ENCODE results near the gene FAM174B. TPM values are rescaled to one million over a fixed set of nuclear protein-coding genes. Genes with fewer than 3 reads are reported as not detected.

The FAM174B gene
- total and polyA plus RNA-seq, 2 experiments from 2014 or later: 17.8 to 34.9 TPM

- no peak overlapping the region for H3K4me3 ChIP-seq
- no peak overlapping the region for H2AFZ ChIP-seq
- H3K9me3 ChIP-seq (ENCODE audit: low read depth): no peaks in the 10 kb centered on the region
- no peak overlapping the region for H3K27ac ChIP-seq
- H3K36me3 ChIP-seq (replicated peaks; ENCODE audit: insufficient read depth, low read depth): no peaks in the 10 kb centered on the region
- no peak for DNase-seq (ENCODE audit: low spot score)
- no peaks in the 10 kb centered on the region for H3K9me2 ChIP-seq (replicated peaks; ENCODE audit: insufficient read depth)
- TF ChIP-seq EZH2 (IDR thresholded peaks at IDR 0.05; ENCODE audit: borderline replicate concordance) (no peak), EZH2phosphoT487 (IDR thresholded peaks at IDR 0.05; ENCODE audit: low read depth, severe bottlenecking, unreplicated experiment) (no peak), CTCF (IDR thresholded peaks at IDR 0.05; ENCODE audit: poor library complexity) (no peak)
- H3K4me2 ChIP-seq: no peak overlapping the region
- 93% methylated on average over 5 of the region's 5 CpGs for WGBS (ENCODE audit: low lambda C conversion rate, missing lambda C conversion rate)
- H3K27me3 ChIP-seq: no peaks in the 10 kb centered on the region
- no peaks in the 10 kb centered on the region for H4K20me1 ChIP-seq (ENCODE audit: insufficient read depth, poor library complexity, severe bottlenecking)
- H3K79me2 ChIP-seq: no peaks in the 10 kb centered on the region
- H3K4me1 ChIP-seq (ENCODE audit: insufficient read depth): no peaks in the 10 kb centered on the region
These were observed 51.7 kb downstream of the FAM174B start for GRCh38 chr15:92603743-92604470.

- WGBS (ENCODE audit: low lambda C conversion rate, missing lambda C conversion rate): 88% methylated on average over 5 of the region's 5 CpGs
- H3K27me3 ChIP-seq: no peaks in the 10 kb centered on the region
- no peak overlapping the region for H3K4me3 ChIP-seq
- H3K4me1 ChIP-seq (ENCODE audit: insufficient read depth): no peaks in the 10 kb centered on the region
- H3K9me2 ChIP-seq (replicated peaks; ENCODE audit: insufficient read depth): no peaks in the 10 kb centered on the region
- H3K79me2 ChIP-seq: no peaks in the 10 kb centered on the region
- DNase-seq (ENCODE audit: low spot score): no peak
- no peak overlapping the region for H2AFZ ChIP-seq
- H3K27ac ChIP-seq: no peak overlapping the region
- H4K20me1 ChIP-seq (ENCODE audit: insufficient read depth, poor library complexity, severe bottlenecking): no peaks in the 10 kb centered on the region
- H3K36me3 ChIP-seq (replicated peaks; ENCODE audit: insufficient read depth, low read depth): no peaks in the 10 kb centered on the region
- no peaks in the 10 kb centered on the region for H3K9me3 ChIP-seq (ENCODE audit: low read depth)
- no peak for TF ChIP-seq CTCF (IDR thresholded peaks at IDR 0.05; ENCODE audit: poor library complexity)
- TF ChIP-seq EZH2 (IDR thresholded peaks at IDR 0.05; ENCODE audit: borderline replicate concordance): no peak
- TF ChIP-seq EZH2phosphoT487 (IDR thresholded peaks at IDR 0.05; ENCODE audit: low read depth, severe bottlenecking, unreplicated experiment): no peak
- no peak overlapping the region for H3K4me2 ChIP-seq
These were observed 52.3 kb downstream of the FAM174B start for GRCh38 chr15:92603278-92603677.

GRCh38 chr15:92602267-92602593 is 53.3 kb downstream of the FAM174B start:
- H2AFZ ChIP-seq: no peak overlapping the region
- H3K9me3 ChIP-seq (ENCODE audit: low read depth): no peaks in the 10 kb centered on the region
- H3K9me2 ChIP-seq (replicated peaks; ENCODE audit: insufficient read depth): no peaks in the 10 kb centered on the region
- no peaks in the 10 kb centered on the region for H3K79me2 ChIP-seq
- H3K36me3 ChIP-seq (replicated peaks; ENCODE audit: insufficient read depth, low read depth): no peaks in the 10 kb centered on the region
- no peak overlapping the region for H3K4me2 ChIP-seq
- WGBS (ENCODE audit: low lambda C conversion rate, missing lambda C conversion rate): 93% methylated on average over 2 of the region's 2 CpGs
- no peak for TF ChIP-seq EZH2 (IDR thresholded peaks at IDR 0.05; ENCODE audit: borderline replicate concordance)
- no peak for TF ChIP-seq EZH2phosphoT487 (IDR thresholded peaks at IDR 0.05; ENCODE audit: low read depth, severe bottlenecking, unreplicated experiment)
- TF ChIP-seq CTCF (IDR thresholded peaks at IDR 0.05; ENCODE audit: poor library complexity): no peak
- H3K27me3 ChIP-seq: no peaks in the 10 kb centered on the region
- no peaks in the 10 kb centered on the region for H4K20me1 ChIP-seq (ENCODE audit: insufficient read depth, poor library complexity, severe bottlenecking)
- H3K27ac ChIP-seq: no peak overlapping the region
- DNase-seq (ENCODE audit: low spot score): no peak
- no peak overlapping the region for H3K4me3 ChIP-seq
- no peaks in the 10 kb centered on the region for H3K4me1 ChIP-seq (ENCODE audit: insufficient read depth)
